GM12892 (cell line): ENCODE results near the gene PRAME.

ENCODE experiments used
- POLR2A ChIP-seq: IDR thresholded peaks from 2 replicates; pipeline ENCODE4 v1.6.1; 2011; ENCODE audit warnings: low read depth, low read length, control low read depth
- POLR2AphosphoS5 ChIP-seq: IDR thresholded peaks from 2 replicates; pipeline ENCODE4 v1.6.1; 2011; ENCODE audit warnings: low read depth, low read length, control low read depth
- TAF1 ChIP-seq: IDR thresholded peaks from 2 replicates; pipeline ENCODE4 v1.6.1; 2011; ENCODE audit warnings: low read depth, mild to moderate bottlenecking, control low read depth, low read length, borderline replicate concordance

DNA sequence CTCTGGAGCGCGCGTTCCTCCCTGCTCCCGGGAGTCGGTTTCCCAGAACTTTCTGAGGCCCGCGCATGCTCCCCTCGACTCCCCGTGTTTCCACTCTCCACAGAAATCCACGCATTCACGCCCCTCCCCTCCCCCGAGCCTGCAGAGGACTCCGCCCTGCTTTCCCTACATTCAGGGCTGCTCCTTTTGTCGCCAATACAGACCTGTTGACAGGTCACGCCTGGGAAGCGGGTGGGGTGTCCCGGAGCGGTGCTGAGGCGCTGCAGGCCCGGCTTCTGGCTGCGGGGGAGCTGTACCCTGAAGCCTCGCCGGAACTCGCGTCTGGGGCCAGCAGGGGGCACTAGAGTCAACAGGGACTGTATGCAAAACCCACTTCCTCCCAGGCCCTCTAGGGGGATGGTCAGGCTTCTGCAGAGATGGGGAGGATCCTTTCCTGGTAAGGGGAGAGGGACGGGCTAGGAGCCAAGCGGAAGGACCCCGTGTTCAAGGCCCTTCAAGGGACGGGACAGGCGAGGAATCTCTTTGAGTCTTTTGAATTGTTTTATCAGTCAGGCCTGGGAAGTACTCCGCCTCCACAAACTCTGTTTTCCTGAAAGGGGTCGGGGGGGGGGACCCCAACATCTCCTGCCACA, at the start of gene PRAME:
- TF ChIP-seq POLR2AphosphoS5 (no peak), POLR2A (no peak), TAF1 (no peak)
